Hepatocyte (in vitro differentiated cells): ENCODE results near the gene CELSR1. TPM values are rescaled to one million over a fixed set of nuclear protein-coding genes. Genes with fewer than 3 reads are reported as not detected.

ENCODE experiments used
- DNase-seq: peaks from one replicate; pipeline ENCODE4 v3.0.0-alpha.2; 2016; ENCODE audit warnings: low spot score
- H2AFZ ChIP-seq: fragments of 200-600 bp; sonication (generic); 2 replicates; pipeline ENCODE4 v1.6.0; 2016; ENCODE audit warnings: antibody characterized with exemption, mild to moderate bottlenecking
- H3K27ac ChIP-seq: fragments of 200-600 bp; sonication (generic); 2 replicates; pipeline ENCODE4 v1.5.1; 2016; ENCODE audit warnings: mild to moderate bottlenecking
- H3K27me3 ChIP-seq: fragments of 200-600 bp; sonication (generic); 2 replicates; pipeline ENCODE4 v1.6.1; 2016
- H3K36me3 ChIP-seq: fragments of 200-600 bp; sonication (generic); replicated peaks from 2 replicates; pipeline ENCODE4 v1.5.1; 2016; ENCODE audit warnings: low read depth; ENCODE audit not compliant: insufficient read depth
- H3K4me1 ChIP-seq: fragments of 200-600 bp; sonication (generic); 2 replicates; pipeline ENCODE4 v1.5.1; 2016; ENCODE audit warnings: mild to moderate bottlenecking, moderate library complexity; ENCODE audit not compliant: insufficient read depth
- H3K4me2 ChIP-seq: fragments of 200-600 bp; sonication (generic); 2 replicates; pipeline ENCODE4 v1.6.0; 2016
- H3K4me3 ChIP-seq: fragments of 200-600 bp; sonication (generic); 2 replicates; pipeline ENCODE4 v1.5.1; 2016; ENCODE audit warnings: mild to moderate bottlenecking
- H3K79me2 ChIP-seq: fragments of 200-600 bp; sonication (generic); 2 replicates; pipeline ENCODE4 v1.6.0; 2017; ENCODE audit warnings: mild to moderate bottlenecking
- H3K9me2 ChIP-seq: fragments of 200-600 bp; sonication (generic); replicated peaks from 2 replicates; pipeline ENCODE4 v1.6.0; 2017; ENCODE audit warnings: mild to moderate bottlenecking; ENCODE audit not compliant: insufficient read depth
- H3K9me3 ChIP-seq: fragments of 200-600 bp; sonication (generic); 2 replicates; pipeline ENCODE4 v1.5.1; 2016; ENCODE audit warnings: low read depth, mild to moderate bottlenecking
- H4K20me1 ChIP-seq: fragments of 200-600 bp; sonication (generic); 2 replicates; pipeline ENCODE4 v1.6.0; 2016; ENCODE audit warnings: mild to moderate bottlenecking; ENCODE audit not compliant: insufficient read depth, poor library complexity, severe bottlenecking
- CTCF ChIP-seq: fragments of 200-600 bp; sonication (generic); IDR thresholded peaks from 2 replicates; pipeline ENCODE4 v1.5.1; 2016; ENCODE audit warnings: antibody characterized with exemption, mild to moderate bottlenecking; ENCODE audit not compliant: poor library complexity
- EZH2 ChIP-seq: fragments of 200-600 bp; sonication (generic); IDR thresholded peaks from 2 replicates; pipeline ENCODE4 v1.6.1; 2016; ENCODE audit warnings: antibody characterized with exemption, mild to moderate bottlenecking, borderline replicate concordance
- EZH2phosphoT487 ChIP-seq: fragments of 200-600 bp; sonication (generic); IDR thresholded peaks from one replicate; pipeline ENCODE4 v1.6.1; 2018; ENCODE audit warnings: antibody characterized with exemption, mild to moderate bottlenecking, low read depth, moderate library complexity; ENCODE audit not compliant: unreplicated experiment, severe bottlenecking
- WGBS: methylation state at CpG from one replicate; pipeline ENCODE4 v1.1.6; 2016; ENCODE audit warnings: low lambda C conversion rate; ENCODE audit errors: missing lambda C conversion rate; 5-methylcytosine and 5-hydroxymethylcytosine counted together
- polyA plus RNA-seq: library from polyadenylated mRNA; unstranded; fragments of >200 nt; fragmentation: Nextera tagmentation; extraction: Ambion mirVana; gene quantifications from 2 replicates; pipeline ENCODE4 v1.2.1, GENCODE V29; 2016
- total RNA-seq: library from RNA; depleted of rRNA; stranded (reverse); fragments of >200 nt; gene quantifications from 2 replicates; pipeline ENCODE4 v1.2.3, GENCODE V29; 2014

The CELSR1 gene
- total and polyA plus RNA-seq, 2 experiments from 2014 or later, result 3.0 to 8.7 TPM

GRCh38 chr22:46444390-46444854 is 93.0 kb downstream of the CELSR1 start:
- 67% methylated on average over 10 of the region's 10 CpGs for WGBS
- Histone ChIP-seq H3K27ac (peak overlapping the region; percentile 71), H3K9me2 (no peaks in the 10 kb centered on the region), H3K4me2 (no peak overlapping the region), H3K27me3 (no peaks in the 10 kb centered on the region), H3K4me3 (no peak overlapping the region), H4K20me1 (no peaks in the 10 kb centered on the region), H3K36me3 (no peaks in the 10 kb centered on the region), H3K9me3 (no peaks in the 10 kb centered on the region), H3K79me2 (no peaks in the 10 kb centered on the region), H2AFZ (no peak overlapping the region), H3K4me1 (peaks cover 12% of the 10 kb centered on the region)
- no peak for DNase-seq
- TF ChIP-seq EZH2 (no peak), EZH2phosphoT487 (no peak), CTCF (peak; percentile 4)

GRCh38 chr22:46443850-46444389 is 93.5 kb downstream of the CELSR1 start:
- Histone ChIP-seq H3K9me3 (no peaks in the 10 kb centered on the region), H3K36me3 (no peaks in the 10 kb centered on the region), H2AFZ (no peak overlapping the region), H3K79me2 (no peaks in the 10 kb centered on the region), H3K27ac (peak overlapping the region; percentile 71), H3K9me2 (no peaks in the 10 kb centered on the region), H3K4me1 (peaks cover 12% of the 10 kb centered on the region), H3K27me3 (no peaks in the 10 kb centered on the region), H3K4me2 (no peak overlapping the region), H4K20me1 (no peaks in the 10 kb centered on the region), H3K4me3 (no peak overlapping the region)
- DNase-seq, result no peak
- TF ChIP-seq EZH2phosphoT487 (no peak), EZH2 (no peak), CTCF (no peak)
- 68% methylated on average over 15 of the region's 15 CpGs for WGBS

- H4K20me1 ChIP-seq, result no peaks in the 10 kb centered on the region
- peaks cover 12% of the 10 kb centered on the region for H3K4me1 ChIP-seq
- H3K79me2 ChIP-seq, result no peaks in the 10 kb centered on the region
- H2AFZ ChIP-seq, result no peak overlapping the region
- no peaks in the 10 kb centered on the region for H3K36me3 ChIP-seq
- H3K4me2 ChIP-seq, result no peak overlapping the region
- TF ChIP-seq EZH2phosphoT487, result no peak
- TF ChIP-seq EZH2, result no peak
- no peaks in the 10 kb centered on the region for H3K9me2 ChIP-seq
- no peak for DNase-seq
- no peak overlapping the region for H3K4me3 ChIP-seq
- no peaks in the 10 kb centered on the region for H3K27me3 ChIP-seq
- H3K27ac ChIP-seq, result no peak overlapping the region
- 90% methylated on average over 14 of the region's 14 CpGs for WGBS
- no peaks in the 10 kb centered on the region for H3K9me3 ChIP-seq
These were observed 95.1 kb downstream of the CELSR1 start for GRCh38 chr22:46442217-46442853.

- Histone ChIP-seq H3K27me3 (no peaks in the 10 kb centered on the region), H2AFZ (no peak overlapping the region), H3K4me1 (peaks cover 12% of the 10 kb centered on the region), H3K9me2 (no peaks in the 10 kb centered on the region), H4K20me1 (no peaks in the 10 kb centered on the region), H3K9me3 (no peaks in the 10 kb centered on the region), H3K4me3 (no peak overlapping the region), H3K4me2 (no peak overlapping the region), H3K79me2 (no peaks in the 10 kb centered on the region), H3K36me3 (no peaks in the 10 kb centered on the region), H3K27ac (no peak overlapping the region)
- DNase-seq, result no peak
- 95% methylated on average over 22 of the region's 24 CpGs for WGBS
- TF ChIP-seq EZH2phosphoT487 (no peak), CTCF (no peak), EZH2 (no peak)
These were observed 97.6 kb downstream of the CELSR1 start for GRCh38 chr22:46439576-46440465.
